Kidney capillary endothelial cell (primary cell): ENCODE results near the gene AGL.
"Not testable (repeated sequence)": the region's sequence is repeated elsewhere in the genome, so short reads cannot be mapped to it uniquely, and the experiment has no call there.

Source experiments
- DNase-seq: peaks from one replicate; pipeline ENCODE4 v3.0.0-alpha.2; 2018; ENCODE audit warnings: low spot score

AGL gene

GRCh38 chr1:99943223-99943794, 93.1 kb downstream of the AGL start:
- DNase-seq: no peak

- no peak for DNase-seq
Measured at GRCh38 chr1:99944192-99944591, 94.0 kb downstream of the AGL start.

- no peak for DNase-seq
Measured at GRCh38 chr1:99945174-99945573, 95.0 kb downstream of the AGL start.

- DNase-seq: no peak
Measured at GRCh38 chr1:99950486-99950885, 100.3 kb downstream of the AGL start.

- no peak for DNase-seq
Measured at GRCh38 chr1:99952522-99952921, 102.4 kb downstream of the AGL start.

- no peak for DNase-seq
Measured at GRCh38 chr1:99955375-99955774, 105.2 kb downstream of the AGL start.

GRCh38 chr1:99956755-99957154, 106.6 kb downstream of the AGL start:
- DNase-seq: peak; percentile 26

GRCh38 chr1:99957818-99958217, 107.7 kb downstream of the AGL start:
- DNase-seq: no peak

- not testable (repeated sequence) for DNase-seq
Measured at GRCh38 chr1:99959189-99959705, 109.1 kb downstream of the AGL start.

GRCh38 chr1:99960260-99960659, 110.1 kb downstream of the AGL start:
- not testable (repeated sequence) for DNase-seq

- DNase-seq: peak; percentile 37
Measured at GRCh38 chr1:99963041-99963795, 113.1 kb downstream of the AGL start.

GRCh38 chr1:99964806-99965205, 114.6 kb downstream of the AGL start:
- DNase-seq: no peak

- no peak for DNase-seq
Measured at GRCh38 chr1:99965646-99966375, 115.7 kb downstream of the AGL start.

- DNase-seq: no peak
Measured at GRCh38 chr1:99968214-99968613, 118.1 kb downstream of the AGL start.

- DNase-seq: no peak
Measured at GRCh38 chr1:99969260-99969728, 119.1 kb downstream of the AGL start.

- peak; percentile 61 for DNase-seq
Measured at GRCh38 chr1:99969729-99970621, 119.8 kb downstream of the AGL start, which contains the start of gene SLC35A3. TSS of gene SLC35A3 (plus strand) at chr1:99969996. CDS start at chr1:99993555, 23,559 bp downstream.

- no peak for DNase-seq
Measured at GRCh38 chr1:99970713-99971255, 120.6 kb downstream of the AGL start.

GRCh38 chr1:99972066-99972465, 121.9 kb downstream of the AGL start:
- DNase-seq: not testable (repeated sequence)
